Right kidney (tissue), 1 donor: Measurements from ENCODE around the gene SHANK3.

Experiments used
- DNase-seq: peaks from one replicate; pipeline ENCODE4 v3.0.0-alpha.2; 2016

SHANK3 gene

GRCh38 chr22:50678218-50678650 lies 5.6 kb downstream of the SHANK3 start:
- no peak for DNase-seq

- no peak for DNase-seq
Observed at GRCh38 chr22:50678651-50679521, 6.3 kb downstream of the SHANK3 start.

GRCh38 chr22:50683086-50683993 lies 10.7 kb downstream of the SHANK3 start:
- no peak for DNase-seq

- no peak for DNase-seq
Observed at GRCh38 chr22:50683994-50684371, 11.4 kb downstream of the SHANK3 start.

GRCh38 chr22:50684501-50684900 lies 11.9 kb downstream of the SHANK3 start:
- no peak for DNase-seq

GRCh38 chr22:50684986-50685385 lies 12.4 kb downstream of the SHANK3 start:
- DNase-seq = no peak

GRCh38 chr22:50686794-50687193 lies 14.2 kb downstream of the SHANK3 start:
- DNase-seq = no peak

- DNase-seq = no peak
Observed at GRCh38 chr22:50687829-50688228, 15.2 kb downstream of the SHANK3 start.

GRCh38 chr22:50688448-50688847 lies 15.8 kb downstream of the SHANK3 start:
- no peak for DNase-seq

- no peak for DNase-seq
Observed at GRCh38 chr22:50691521-50691920, 18.9 kb downstream of the SHANK3 start.

GRCh38 chr22:50693462-50693861 lies 20.8 kb downstream of the SHANK3 start:
- no peak for DNase-seq

GRCh38 chr22:50694099-50694605 lies 21.5 kb downstream of the SHANK3 start:
- DNase-seq = no peak

- no peak for DNase-seq
Observed at GRCh38 chr22:50694766-50695420, 22.3 kb downstream of the SHANK3 start.

GRCh38 chr22:50695421-50696250 lies 23.0 kb downstream of the SHANK3 start:
- no peak for DNase-seq

- DNase-seq = no peak
Observed at GRCh38 chr22:50696251-50696798, 23.7 kb downstream of the SHANK3 start.

- DNase-seq = peak; percentile 68
Observed at GRCh38 chr22:50696799-50697561, 24.4 kb downstream of the SHANK3 start.

- DNase-seq = no peak
Observed at GRCh38 chr22:50697667-50698506, 25.3 kb downstream of the SHANK3 start.

GRCh38 chr22:50698546-50698945 lies 25.9 kb downstream of the SHANK3 start:
- no peak for DNase-seq

- no peak for DNase-seq
Observed at GRCh38 chr22:50699001-50699755, 26.6 kb downstream of the SHANK3 start.
